HAP-1 (cell line): ENCODE measurements around the gene CCDC93.
"Not testable (repeated sequence)": the region's sequence is repeated elsewhere in the genome, so short reads cannot be mapped to it uniquely, and the experiment has no call there.

Experiments used
- DNase-seq, 2 experiments: peaks; one replicate each; pipeline ENCODE4 v3.0.0-alpha.2; 2016 to 2020; ENCODE audit warnings: low spot score in 2 of 2
- H3K27me3 ChIP-seq: fragments of 250-450 bp; sonication (Bioruptor Pico); 2 replicates; pipeline ENCODE4 v1.5.1; 2020; ENCODE audit warnings: low read depth, mild to moderate bottlenecking, moderate library complexity
- H3K36me3 ChIP-seq: fragments of 250-450 bp; sonication (Bioruptor Pico); replicated peaks from 2 replicates; pipeline ENCODE4 v1.5.1; 2020; ENCODE audit warnings: mild to moderate bottlenecking
- H3K4me1 ChIP-seq: fragments of 250-450 bp; sonication (Bioruptor Pico); 2 replicates; pipeline ENCODE4 v1.5.1; 2020; ENCODE audit warnings: mild to moderate bottlenecking
- H3K4me3 ChIP-seq: fragments of 250-450 bp; sonication (Bioruptor Pico); 2 replicates; pipeline ENCODE4 v1.5.1; 2020; ENCODE audit warnings: mild to moderate bottlenecking, moderate library complexity
- H3K9me3 ChIP-seq: fragments of 250-450 bp; sonication (Bioruptor Pico); 2 replicates; pipeline ENCODE4 v1.5.1; 2020; ENCODE audit warnings: mild to moderate bottlenecking, moderate library complexity
- in situ Hi-C: fragments of 300-500 bp; cut with MboI; formaldehyde crosslinking; loops from 3 replicates; pipeline ENCODE4 v1.14.3; 2020; ENCODE audit warnings: low sequenced_read_pairs, inconsistent platforms, mixed read lengths

Gene CCDC93

GRCh38 chr2:118031566-118031965, 17.7 kb upstream of the CCDC93 start:
- no peaks in the 10 kb centered on the region for H3K36me3 ChIP-seq
- peaks cover 7% of the 10 kb centered on the region; the same call in 1 of the 2 replicates for H3K4me1 ChIP-seq
- 0 out of 2 replicates have a peak, but pooled peaks cover 4% of the 10 kb centered on the region for H3K27me3 ChIP-seq
- no peak overlapping the region for H3K4me3 ChIP-seq
- peaks cover 4% of the 10 kb centered on the region; the same call in 1 of the 2 replicates for H3K9me3 ChIP-seq
- in situ Hi-C loops, result loop anchor here (25.0 kb wide), 1 partner anchor 831 kb away; no protein-coding TSS in a partner anchor
- DNase-seq, result no peak

GRCh38 chr2:118029025-118029424, 15.2 kb upstream of the CCDC93 start:
- in situ Hi-C loops, result loop anchor here (25.0 kb wide), 1 partner anchor 833 kb away; no protein-coding TSS in a partner anchor
- 0 out of 2 replicates have a peak, but pooled peaks cover 4% of the 10 kb centered on the region for H3K27me3 ChIP-seq

GRCh38 chr2:118021356-118021755, 7.5 kb upstream of the CCDC93 start:
- Histone ChIP-seq H3K4me1 (peaks cover 14% of the 10 kb centered on the region), H3K36me3 (no peaks in the 10 kb centered on the region), H3K4me3 (no peak overlapping the region), H3K27me3 (no peaks in the 10 kb centered on the region), H3K9me3 (no peaks in the 10 kb centered on the region)
- peak; percentile 40 to 95 for DNase-seq
- in situ Hi-C loops, result no loop called here

More at GRCh38 chr2:118029025-118029424, 15.2 kb upstream of the CCDC93 start:
- no peak for DNase-seq
- Histone ChIP-seq H3K4me3 (no peak overlapping the region), H3K36me3 (no peaks in the 10 kb centered on the region), H3K9me3 (no peaks in the 10 kb centered on the region), H3K4me1 (peaks cover 7% of the 10 kb centered on the region; the same call in 1 of the 2 replicates)

GRCh38 chr2:118019821-118020220, 6.0 kb upstream of the CCDC93 start:
- no peak for DNase-seq
- Histone ChIP-seq H3K9me3 (no peaks in the 10 kb centered on the region), H3K36me3 (no peaks in the 10 kb centered on the region), H3K27me3 (no peaks in the 10 kb centered on the region), H3K4me3 (no peak overlapping the region), H3K4me1 (peaks cover 14% of the 10 kb centered on the region)
- in situ Hi-C loops, result no loop called here

- Histone ChIP-seq H3K27me3 (no peaks in the 10 kb centered on the region), H3K4me1 (peaks cover 19% of the 10 kb centered on the region), H3K9me3 (no peaks in the 10 kb centered on the region), H3K36me3 (no peaks in the 10 kb centered on the region), H3K4me3 (no peak overlapping the region)
- in situ Hi-C loops, result no loop called here
- DNase-seq, result no peak
These were observed 3.0 kb upstream of the CCDC93 start for GRCh38 chr2:118016911-118017310.

GRCh38 chr2:118015761-118016160, 1.9 kb upstream of the CCDC93 start:
- H3K36me3 ChIP-seq, DNase-seq, H3K9me3 ChIP-seq, H3K4me3 ChIP-seq, H3K27me3 ChIP-seq, in situ Hi-C loops, H3K4me1 ChIP-seq: not testable (repeated sequence)

GRCh38 chr2:118014492-118014824, 588 bp upstream of the CCDC93 start:
- no peaks in the 10 kb centered on the region for H3K27me3 ChIP-seq
- H3K4me3 ChIP-seq, result peak overlapping the region; percentile 94
- peak in 1 of 2 experiments; percentile 36 for DNase-seq
- H3K9me3 ChIP-seq, result no peaks in the 10 kb centered on the region
- peaks cover 8% of the 10 kb centered on the region; the same call in 1 of the 2 replicates for H3K4me1 ChIP-seq
- no peaks in the 10 kb centered on the region for H3K36me3 ChIP-seq
- in situ Hi-C loops, result no loop called here

- no peaks in the 10 kb centered on the region for H3K9me3 ChIP-seq
- in situ Hi-C loops, result no loop called here
These were observed 598 bp downstream of the CCDC93 start for GRCh38 chr2:118013221-118013723.

GRCh38 chr2:118012778-118013177, 1.1 kb downstream of the CCDC93 start:
- no peaks in the 10 kb centered on the region for H3K9me3 ChIP-seq
- no peak for DNase-seq
- H3K36me3 ChIP-seq, result peaks cover 9% of the 10 kb centered on the region; the same call in 1 of the 2 replicates
- H3K4me1 ChIP-seq, result peaks cover 8% of the 10 kb centered on the region; the same call in 1 of the 2 replicates
- peak overlapping the region; percentile 94 for H3K4me3 ChIP-seq
- H3K27me3 ChIP-seq, result no peaks in the 10 kb centered on the region
- in situ Hi-C loops, result no loop called here

More at GRCh38 chr2:118013221-118013723, 598 bp downstream of the CCDC93 start:
- Histone ChIP-seq H3K4me1 (peaks cover 8% of the 10 kb centered on the region; the same call in 1 of the 2 replicates), H3K36me3 (peaks cover 4% of the 10 kb centered on the region; the same call in 1 of the 2 replicates), H3K27me3 (no peaks in the 10 kb centered on the region), H3K4me3 (peak overlapping the region; percentile 94)
- peak in 1 of 2 experiments; percentile 62 for DNase-seq

- Histone ChIP-seq H3K4me1 (peaks cover 8% of the 10 kb centered on the region; the same call in 1 of the 2 replicates), H3K9me3 (no peaks in the 10 kb centered on the region), H3K36me3 (peaks cover 26% of the 10 kb centered on the region), H3K4me3 (no peak overlapping the region), H3K27me3 (no peaks in the 10 kb centered on the region)
- in situ Hi-C loops, result no loop called here
- no peak for DNase-seq
These were observed 3.4 kb downstream of the CCDC93 start for GRCh38 chr2:118010473-118010872.

GRCh38 chr2:118006861-118007260, 7.0 kb downstream of the CCDC93 start:
- Histone ChIP-seq H3K27me3 (no peaks in the 10 kb centered on the region), H3K4me3 (no peak overlapping the region), H3K9me3 (no peaks in the 10 kb centered on the region), H3K4me1 (peaks cover 2% of the 10 kb centered on the region; the same call in 1 of the 2 replicates), H3K36me3 (peaks cover 51% of the 10 kb centered on the region)
- in situ Hi-C loops, result loop anchor here (10.0 kb wide), 1 partner anchor 172 kb away; no protein-coding TSS in a partner anchor
- DNase-seq, result no peak

GRCh38 chr2:118006326-118006725, 7.5 kb downstream of the CCDC93 start:
- DNase-seq, result no peak
- H3K4me3 ChIP-seq, result no peak overlapping the region
- H3K4me1 ChIP-seq, result peaks cover 2% of the 10 kb centered on the region; the same call in 1 of the 2 replicates
- H3K27me3 ChIP-seq, result no peaks in the 10 kb centered on the region
- peaks cover 52% of the 10 kb centered on the region for H3K36me3 ChIP-seq
- H3K9me3 ChIP-seq, result no peaks in the 10 kb centered on the region
- in situ Hi-C loops, result loop anchor here (10.0 kb wide), 1 partner anchor 172 kb away; no protein-coding TSS in a partner anchor

GRCh38 chr2:118003396-118003824, 10.5 kb downstream of the CCDC93 start:
- Histone ChIP-seq H3K9me3 (no peaks in the 10 kb centered on the region), H3K27me3 (no peaks in the 10 kb centered on the region), H3K4me1 (peaks cover 2% of the 10 kb centered on the region; the same call in 1 of the 2 replicates), H3K4me3 (no peak overlapping the region), H3K36me3 (peaks cover 71% of the 10 kb centered on the region)
- in situ Hi-C loops, result loop anchor here (10.0 kb wide), 1 partner anchor 169 kb away; no protein-coding TSS in a partner anchor
- peak; percentile 68 to 70 for DNase-seq

GRCh38 chr2:118000041-118000440, 13.8 kb downstream of the CCDC93 start:
- DNase-seq, result no peak
- H3K9me3 ChIP-seq, result no peaks in the 10 kb centered on the region
- no peak overlapping the region for H3K4me3 ChIP-seq
- peaks cover 2% of the 10 kb centered on the region; the same call in 1 of the 2 replicates for H3K4me1 ChIP-seq
- H3K27me3 ChIP-seq, result no peaks in the 10 kb centered on the region
- peaks cover 74% of the 10 kb centered on the region for H3K36me3 ChIP-seq
- in situ Hi-C loops, result loop anchor here (10.0 kb wide), 1 partner anchor 165 kb away; no protein-coding TSS in a partner anchor
